OCI-LY7 (cell line): ENCODE data around the gene FARP2. TPM values are rescaled to one million over a fixed set of nuclear protein-coding genes. Genes with fewer than 3 reads are reported as not detected.

Experiments
- BruUV-seq: library from RNA; stranded (reverse); fragments of 400-500 nt; replicated peaks from 2 replicates; lab custom pipeline; 2021; lab: Mats Ljungman, UMichigan
- CTCF ChIA-PET: fragments of 300-600 bp; sonication (Branson Sonifier 250); formaldehyde crosslinking; loops from one replicate; lab custom pipeline; 2022; ENCODE audit warnings: antibody characterized with exemption; ENCODE audit not compliant: unreplicated experiment; lab: Charles Lee
- POLR2A ChIA-PET: fragments of 300-600 bp; sonication (Branson Sonifier 250); formaldehyde crosslinking; loops from one replicate; lab custom pipeline; 2022; ENCODE audit warnings: antibody characterized with exemption; lab: Charles Lee
- DNase-seq: peaks from one replicate; pipeline ENCODE4 v3.0.0-alpha.2; 2015; ENCODE audit warnings: low spot score
- H2AFZ ChIP-seq: fragments of 200-600 bp; sonication (generic), shearing (Covaris generic); 2 replicates; pipeline ENCODE4 v1.6.1; 2014; ENCODE audit warnings: mild to moderate bottlenecking, antibody characterized with exemption, low read length, moderate library complexity
- H3K27ac ChIP-seq: fragments of 200-600 bp; sonication (generic); 2 replicates; pipeline ENCODE4 v1.5.1; 2014; ENCODE audit warnings: mixed run types, low read depth, mild to moderate bottlenecking, moderate library complexity, low read length, inconsistent platforms; ENCODE audit not compliant: poor library complexity, severe bottlenecking
- H3K36me3 ChIP-seq: fragments of 200-600 bp; sonication (generic); 2 replicates; pipeline ENCODE4 v1.6.1; 2014; ENCODE audit warnings: mild to moderate bottlenecking, antibody characterized with exemption, low read length, moderate library complexity, mixed read lengths; ENCODE audit not compliant: insufficient read depth
- H3K4me1 ChIP-seq: fragments of 200-600 bp; sonication (generic); 2 replicates; pipeline ENCODE4 v1.5.1; 2014; ENCODE audit warnings: mild to moderate bottlenecking, low read length; ENCODE audit not compliant: insufficient read depth, poor library complexity, severe bottlenecking
- H3K4me2 ChIP-seq: fragments of 200-600 bp; sonication (generic); 2 replicates; pipeline ENCODE4 v1.6.1; 2014; ENCODE audit warnings: mild to moderate bottlenecking, low read length
- H3K4me3 ChIP-seq: fragments of 200-600 bp; sonication (generic); 2 replicates; pipeline ENCODE4 v1.5.1; 2014; ENCODE audit warnings: mild to moderate bottlenecking, low read depth, low read length; ENCODE audit not compliant: poor library complexity, severe bottlenecking
- H3K79me2 ChIP-seq: fragments of 200-600 bp; sonication (generic); 2 replicates; pipeline ENCODE4 v1.6.1; 2016; ENCODE audit warnings: low read depth, mild to moderate bottlenecking, low read length, moderate library complexity, mixed read lengths; ENCODE audit not compliant: insufficient read depth
- H3K9me2 ChIP-seq: fragments of 200-600 bp; sonication (generic); 2 replicates; pipeline ENCODE4 v1.6.1; 2016; ENCODE audit warnings: mild to moderate bottlenecking, low read length, mixed read lengths; ENCODE audit not compliant: insufficient read depth
- H3K9me3 ChIP-seq: fragments of 200-600 bp; sonication (generic); 2 replicates; pipeline ENCODE4 v1.6.1; 2014; ENCODE audit warnings: mild to moderate bottlenecking, mixed run types, low read length, mixed read lengths
- H4K20me1 ChIP-seq: fragments of 200-600 bp; sonication (generic); 2 replicates; pipeline ENCODE4 v1.6.1; 2014; ENCODE audit warnings: mild to moderate bottlenecking, antibody characterized with exemption, low read length, moderate library complexity, mixed read lengths; ENCODE audit not compliant: insufficient read depth
- CTCF ChIP-seq: fragments of 200-600 bp; sonication (generic); conservative IDR thresholded peaks from 2 replicates; pipeline ENCODE4 v1.5.1; 2014; ENCODE audit warnings: mild to moderate bottlenecking, antibody characterized with exemption, low read length, moderate library complexity, mixed read lengths
- EZH2phosphoT487 ChIP-seq: fragments of 200-600 bp; sonication (generic); IDR thresholded peaks from 2 replicates; pipeline ENCODE4 v1.6.1; 2018; ENCODE audit warnings: low read depth, borderline replicate concordance, mild to moderate bottlenecking, mixed run types, antibody characterized with exemption, low read length, moderate library complexity, mixed read lengths
- intact Hi-C: fragments of 100-400 bp; cut with micrococcal nuclease; formaldehyde crosslinking; loops from one replicate; pipeline ENCODE4 v1.10.0; 2022; ENCODE audit not compliant: unreplicated experiment
- total RNA-seq, 2 experiments: library from RNA; depleted of rRNA in 1 of 2; stranded (reverse); fragments of >200 nt in 1 of 2; shearing (Covaris generic) in 1 of 2; gene quantifications; 2 replicates each; pipeline ENCODE4 v1.2.3, GENCODE V29; 2014 to 2022

Gene FARP2
- total RNA-seq, 2 experiments from 2014 or later, result 33.6 to 52.7 TPM

- no TSS peak for BruUV-seq
- H3K27ac ChIP-seq, result no peak overlapping the region
- peak overlapping the region; percentile 96 for H3K4me3 ChIP-seq
- no peak for TF ChIP-seq CTCF
- intact Hi-C loops, result loop anchor here (2.0 to 10.0 kb wide), 2 partner anchors 43 to 729 kb away; partner anchors contain the start of genes CAPN10 and FARP2
- POLR2A ChIA-PET, result interaction anchor here (0.5 to 1.5 kb wide), 11 partner anchors 8 to 505 kb away, joined by 3 to 7 read pairs (median 4); no protein-coding TSS in a partner anchor
- no peak for DNase-seq
- H3K9me2 ChIP-seq, result no peaks in the 10 kb centered on the region
- no peaks in the 10 kb centered on the region for H3K9me3 ChIP-seq
- H2AFZ ChIP-seq, result no peak overlapping the region
- peaks cover 88% of the 10 kb centered on the region for H3K79me2 ChIP-seq
- H3K4me1 ChIP-seq, result peaks cover 64% of the 10 kb centered on the region
- CTCF ChIA-PET, result no interaction called here
- peak overlapping the region; percentile 80 for H3K4me2 ChIP-seq
- peaks cover 55% of the 10 kb centered on the region for H4K20me1 ChIP-seq
- peaks cover 18% of the 10 kb centered on the region; the same call in 1 of the 2 replicates for H3K36me3 ChIP-seq
Measured at GRCh38 chr2:241313543-241314095, 42.5 kb upstream of the FARP2 start.

GRCh38 chr2:241314226-241315092, 41.6 kb upstream of the FARP2 start:
- Histone ChIP-seq H4K20me1 (peaks cover 56% of the 10 kb centered on the region), H3K36me3 (peaks cover 23% of the 10 kb centered on the region), H3K9me3 (no peaks in the 10 kb centered on the region), H3K4me3 (peak overlapping the region; percentile 96), H3K79me2 (peaks cover 88% of the 10 kb centered on the region), H3K9me2 (no peaks in the 10 kb centered on the region), H3K4me1 (peaks cover 68% of the 10 kb centered on the region), H3K4me2 (peak overlapping the region; percentile 80), H2AFZ (peak overlapping the region; percentile 47; the same call in 1 of the 2 replicates), H3K27ac (peak overlapping the region; percentile 87)
- ChIA-PET POLR2A (interaction anchor here (0.5 to 1.5 kb wide), 16 partner anchors 9 to 574 kb away, joined by 3 to 7 read pairs (median 4); partner anchors contain the start of gene DTYMK), CTCF (interaction anchor here (0.7 kb wide), 1 partner anchor 31 kb away, joined by 3 read pairs; no protein-coding TSS in a partner anchor)
- TF ChIP-seq CTCF (no peak), EZH2phosphoT487 (no peak)
- DNase-seq, result no peak
- intact Hi-C loops, result loop anchor here (1.0 to 10.0 kb wide), 5 partner anchors 22 to 730 kb away; partner anchors contain the start of genes CAPN10, FARP2, ING5 and STK25
- TSS peak; percentile 67 for BruUV-seq
